K562 (cell line): ENCODE data around the gene VENTX. TPM values are rescaled to one million over a fixed set of nuclear protein-coding genes. Genes with fewer than 3 reads are reported as not detected.

Experiments
- BHLHE40 ChIP-seq: IDR thresholded peaks from 2 replicates; pipeline ENCODE4 v1.6.1; 2011; ENCODE audit warnings: low read length, improper control_type of control experiment
- CREM ChIP-seq: IDR thresholded peaks from 2 replicates; pipeline ENCODE4 v1.6.1; 2014; ENCODE audit warnings: antibody characterized with exemption, low read depth
- GTF2A2 ChIP-seq: IDR thresholded peaks from 2 replicates; pipeline ENCODE4 v1.6.1; 2016; ENCODE audit warnings: mild to moderate bottlenecking, missing genetic modification characterization, missing compliant biosample characterization
- HNRNPK ChIP-seq: fragments of 200-400 bp; formaldehyde crosslinking; IDR thresholded peaks from one replicate; pipeline ENCODE4 v1.6.1; 2018; ENCODE audit warnings: mild to moderate bottlenecking, low read depth, low read length; ENCODE audit not compliant: poor library complexity, severe bottlenecking
- KHSRP ChIP-seq: fragments of 450-650 bp; IDR thresholded peaks from 2 replicates; pipeline ENCODE4 v1.6.1; 2017
- MGA ChIP-seq: fragments of 450-650 bp; IDR thresholded peaks from 2 replicates; pipeline ENCODE4 v1.6.1; 2016; ENCODE audit warnings: mild to moderate bottlenecking, moderate library complexity
- PTTG1 ChIP-seq: fragments of 450-650 bp; IDR thresholded peaks from 2 replicates; pipeline ENCODE4 v1.6.1; 2016; ENCODE audit warnings: low read depth, mild to moderate bottlenecking, missing genetic modification characterization, missing compliant biosample characterization
- RAD21 ChIP-seq, 2 experiments: fragments of 250-450 bp in 1 of 2; fragments of 450-650 bp in 1 of 2; sonication (Bioruptor Pico) in 1 of 2; formaldehyde crosslinking in 1 of 2; IDR thresholded peaks in 1 of 2; conservative IDR thresholded peaks in 1 of 2; 2 replicates each; pipeline versions ENCODE4 v1.4.0 to v1.8.0; 2020 to 2022; ENCODE audit warnings: mild to moderate bottlenecking in 2 of 2, moderate library complexity in 1 of 2
- RBFOX2 ChIP-seq: fragments of 200-400 bp; formaldehyde crosslinking; IDR thresholded peaks from 2 replicates; pipeline ENCODE4 v1.6.1; 2017; ENCODE audit warnings: low read depth, mild to moderate bottlenecking, low read length, moderate library complexity
- ZNF316 ChIP-seq: fragments of 450-650 bp; IDR thresholded peaks from 2 replicates; pipeline ENCODE4 v1.6.1; 2016
- polyA plus RNA-seq, 8 experiments: library from polyadenylated mRNA; depleted of rRNA in 4 of 8; stranded (reverse) in 5 of 8; unstranded in 3 of 8; fragments of >200 nt; fragmentation: Nextera tagmentation in 2 of 8; fragmentation: Illumina TruSeq in 1 of 8; extraction: Ambion mirVana in 2 of 8; extraction: Trizol in 1 of 8; gene quantifications; 2 replicates each; pipeline versions ENCODE4 v1.2.1 to v1.2.3, GENCODE V29; 2011 to 2014; ENCODE audit warnings: inconsistent platforms in 1 of 8, missing spikeins in 1 of 8
- total RNA-seq, 7 experiments: library from RNA; depleted of rRNA in 6 of 7; stranded (reverse); fragments of >200 nt in 6 of 7; fragmentation: Illumina TruSeq in 2 of 7; extraction: Trizol in 2 of 7; gene quantifications; 2 replicates each; pipeline versions ENCODE4 v1.2.1 to v1.2.3, GENCODE V29; 2011 to 2021; ENCODE audit warnings: low replicate concordance in 1 of 7
- TF ChIP-seq, protein P1 (sequence below): sonication (generic); formaldehyde crosslinking; IDR thresholded peaks from 2 replicates; pipeline ENCODE4 v1.8.0; 2022; ENCODE audit warnings: missing genetic modification reagents, mild to moderate bottlenecking, borderline replicate concordance
- TF ChIP-seq, protein P2 (sequence below): fragments of 450-650 bp; IDR thresholded peaks from 2 replicates; pipeline ENCODE4 v1.6.1; 2016; ENCODE audit warnings: antibody characterized with exemption
- TF ChIP-seq, protein P3 (sequence below): sonication (generic); formaldehyde crosslinking; IDR thresholded peaks from 2 replicates; pipeline ENCODE4 v1.9.0; 2022; ENCODE audit warnings: mild to moderate bottlenecking, missing genetic modification reagents

Gene VENTX
- total and polyA plus RNA-seq, 9 of the 15 experiments (the other 6 are each of a cell fraction or from before 2014, with no cell fraction given): 0.07 to 0.70 (median 0.20) TPM; not detected in 1

DNA sequence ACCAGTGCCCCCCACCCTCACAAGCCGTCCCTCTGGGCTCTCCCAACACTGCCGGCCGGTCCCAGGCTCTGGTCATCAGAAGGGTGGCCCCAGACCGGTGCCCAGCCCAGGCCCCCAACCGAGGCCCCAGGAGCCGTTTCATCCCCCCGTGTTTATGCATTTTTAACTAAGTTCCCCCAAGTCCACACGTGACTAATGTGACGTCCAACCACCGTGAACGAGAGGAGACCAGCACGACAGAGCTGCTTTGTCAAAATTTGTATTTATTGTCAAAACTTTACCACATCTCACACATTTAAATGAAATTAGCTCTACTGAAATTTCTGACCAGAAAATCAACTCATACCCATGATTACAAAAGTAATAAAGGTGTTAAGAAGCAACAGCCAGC is 8.6 kb downstream of the VENTX start (continued):
- TF ChIP-seq, protein P1, sequence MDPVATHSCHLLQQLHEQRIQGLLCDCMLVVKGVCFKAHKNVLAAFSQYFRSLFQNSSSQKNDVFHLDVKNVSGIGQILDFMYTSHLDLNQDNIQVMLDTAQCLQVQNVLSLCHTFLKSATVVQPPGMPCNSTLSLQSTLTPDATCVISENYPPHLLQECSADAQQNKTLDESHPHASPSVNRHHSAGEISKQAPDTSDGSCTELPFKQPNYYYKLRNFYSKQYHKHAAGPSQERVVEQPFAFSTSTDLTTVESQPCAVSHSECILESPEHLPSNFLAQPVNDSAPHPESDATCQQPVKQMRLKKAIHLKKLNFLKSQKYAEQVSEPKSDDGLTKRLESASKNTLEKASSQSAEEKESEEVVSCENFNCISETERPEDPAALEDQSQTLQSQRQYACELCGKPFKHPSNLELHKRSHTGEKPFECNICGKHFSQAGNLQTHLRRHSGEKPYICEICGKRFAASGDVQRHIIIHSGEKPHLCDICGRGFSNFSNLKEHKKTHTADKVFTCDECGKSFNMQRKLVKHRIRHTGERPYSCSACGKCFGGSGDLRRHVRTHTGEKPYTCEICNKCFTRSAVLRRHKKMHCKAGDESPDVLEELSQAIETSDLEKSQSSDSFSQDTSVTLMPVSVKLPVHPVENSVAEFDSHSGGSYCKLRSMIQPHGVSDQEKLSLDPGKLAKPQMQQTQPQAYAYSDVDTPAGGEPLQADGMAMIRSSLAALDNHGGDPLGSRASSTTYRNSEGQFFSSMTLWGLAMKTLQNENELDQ: no peak
- no peak for TF ChIP-seq RAD21 (CRISPR knock-in tag; conservative IDR thresholded peaks at IDR 0.05 in 1 of 2, IDR thresholded peaks at IDR 0.05 in 1 of 2)
- TF ChIP-seq, protein P2, sequence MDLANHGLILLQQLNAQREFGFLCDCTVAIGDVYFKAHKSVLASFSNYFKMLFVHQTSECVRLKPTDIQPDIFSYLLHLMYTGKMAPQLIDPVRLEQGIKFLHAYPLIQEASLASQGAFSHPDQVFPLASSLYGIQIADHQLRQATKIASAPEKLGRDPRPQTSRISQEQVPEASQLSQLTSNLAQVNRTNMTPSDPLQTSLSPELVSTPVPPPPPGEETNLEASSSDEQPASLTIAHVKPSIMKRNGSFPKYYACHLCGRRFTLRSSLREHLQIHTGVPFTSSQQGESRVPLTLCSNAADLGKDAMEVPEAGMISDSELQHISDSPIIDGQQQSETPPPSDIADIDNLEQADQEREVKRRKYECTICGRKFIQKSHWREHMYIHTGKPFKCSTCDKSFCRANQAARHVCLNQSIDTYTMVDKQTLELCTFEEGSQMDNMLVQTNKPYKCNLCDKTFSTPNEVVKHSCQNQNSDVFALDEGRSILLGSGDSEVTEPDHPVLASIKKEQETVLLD: no peak
- TF ChIP-seq KHSRP: no peak
- TF ChIP-seq RBFOX2: peak; percentile 19; the same call in 1 of the 2 replicates
- TF ChIP-seq HNRNPK: no peak
- TF ChIP-seq PTTG1 (tag): no peak
- no peak for TF ChIP-seq CREM
- TF ChIP-seq MGA: 0 out of 2 replicates have a peak, but pooled peaks have one; percentile 33
- TF ChIP-seq BHLHE40: 0 out of 2 replicates have a peak, but pooled peaks have one; percentile 8
- no peak for TF ChIP-seq ZNF316
- no peak for TF ChIP-seq GTF2A2 (tag)
- TF ChIP-seq, protein P3, sequence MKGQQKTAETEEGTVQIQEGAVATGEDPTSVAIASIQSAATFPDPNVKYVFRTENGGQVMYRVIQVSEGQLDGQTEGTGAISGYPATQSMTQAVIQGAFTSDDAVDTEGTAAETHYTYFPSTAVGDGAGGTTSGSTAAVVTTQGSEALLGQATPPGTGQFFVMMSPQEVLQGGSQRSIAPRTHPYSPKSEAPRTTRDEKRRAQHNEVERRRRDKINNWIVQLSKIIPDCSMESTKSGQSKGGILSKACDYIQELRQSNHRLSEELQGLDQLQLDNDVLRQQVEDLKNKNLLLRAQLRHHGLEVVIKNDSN: peak; percentile 56
